ENCODE measurements around the gene PCDHGA6. TPM values are rescaled to one million over a fixed set of nuclear protein-coding genes. Genes with fewer than 3 reads are reported as not detected.
"Not testable (repeated sequence)": the region's sequence is repeated elsewhere in the genome, so short reads cannot be mapped to it uniquely, and the experiment has no call there.

The PCDHGA6 gene
- total and polyA plus RNA-seq, 7 donors = 0.03 to 2.5 (median 1.3) TPM

- Histone ChIP-seq H3K27ac (no peak overlapping the region), H3K36me3 (ENCODE audit: insufficient read depth in 1 of 2, low read depth in 1 of 2) (no peaks in the 10 kb centered on the region), H3K9me3 (no peaks in the 10 kb centered on the region), H3K4me1 (no peaks in the 10 kb centered on the region), H3K4me3 (peak overlapping the region; percentile 31), H3K27me3 (ENCODE audit: insufficient read depth in 3 of 3, low read length in 2 of 3) (peaks cover 0 to 38% (median 13%) of the 10 kb centered on the region in 3 donors)
- no peak for TF ChIP-seq CTCF (IDR thresholded peaks at IDR 0.05)
- no peak for DNase-seq
- no peak for ATAC-seq
- intact Hi-C loops (cut with DNase I) = no loop called here
- WGBS, 3 donors = 46 to 57% (median 52%) methylated on average over 10 of the region's 10 CpGs
Observed at GRCh38 chr5:141388661-141389060, 15.0 kb downstream of the PCDHGA6 start.

GRCh38 chr5:141389153-141390042, 15.7 kb downstream of the PCDHGA6 start:
- no peaks in the 10 kb centered on the region for H3K9me3 ChIP-seq

GRCh38 chr5:141392429-141393198, 18.9 kb downstream of the PCDHGA6 start, which contains the start of gene PCDHGA8:
Gene PCDHGA8 (plus strand): TSS chr5:141392633. CDS start chr5:141392814, 181 bp downstream.
- Histone ChIP-seq H3K4me1 (no peaks in the 10 kb centered on the region), H3K27ac (no peak within 1 kb of the TSS), H3K4me3 (no peak within 1 kb of the TSS), H3K36me3 (ENCODE audit: insufficient read depth in 1 of 2, low read depth in 1 of 2) (no peaks in the 10 kb centered on the region), H3K9me3 (no peaks in the 10 kb centered on the region), H3K27me3 (ENCODE audit: insufficient read depth in 3 of 3, low read length in 2 of 3) (peaks cover 0 to 37% (median 15%) of the 10 kb centered on the region in 3 donors)
- ATAC-seq (peak in 3 of 4 donors; percentile 28 to 48 (median 30)), DNase-seq (no peak)
- WGBS, 3 donors = 33 to 37% (median 33%) methylated on average over 38 of the region's 38 CpGs
- intact Hi-C loops (cut with DNase I) = no loop called here
- TF ChIP-seq CTCF (IDR thresholded peaks at IDR 0.05) = peak; percentile 35

More at GRCh38 chr5:141389153-141390042, 15.7 kb downstream of the PCDHGA6 start:
- ATAC-seq (no peak), DNase-seq (no peak)
- Histone ChIP-seq H3K27ac (no peak overlapping the region), H3K36me3 (ENCODE audit: insufficient read depth in 1 of 2, low read depth in 1 of 2) (no peaks in the 10 kb centered on the region), H3K27me3 (ENCODE audit: insufficient read depth in 3 of 3, low read length in 2 of 3) (peaks cover 0 to 37% (median 13%) of the 10 kb centered on the region in 3 donors), H3K4me3 (no peak overlapping the region), H3K4me1 (no peaks in the 10 kb centered on the region)
- 43 to 44% (median 43%) methylated on average over 77 of the region's 77 CpGs for WGBS, 3 donors
- intact Hi-C loops (cut with DNase I) = loop anchor here in 1 of 2 donors (2.0 kb wide), 1 partner anchor 21 kb away; no protein-coding TSS in a partner anchor
- TF ChIP-seq CTCF (IDR thresholded peaks at IDR 0.05) = no peak

GRCh38 chr5:141393267-141393666, 19.6 kb downstream of the PCDHGA6 start:
- WGBS, 3 donors = 40 to 51% (median 41%) methylated on average over 21 of the region's 21 CpGs
- Histone ChIP-seq H3K27me3 (ENCODE audit: insufficient read depth in 3 of 3, low read length in 2 of 3) (peaks cover 0 to 36% (median 15%) of the 10 kb centered on the region in 3 donors), H3K9me3 (no peaks in the 10 kb centered on the region), H3K27ac (no peak overlapping the region), H3K4me1 (no peaks in the 10 kb centered on the region), H3K36me3 (ENCODE audit: insufficient read depth in 1 of 2, low read depth in 1 of 2) (no peaks in the 10 kb centered on the region), H3K4me3 (no peak overlapping the region)
- intact Hi-C loops (cut with DNase I) = no loop called here
- ATAC-seq = no peak
- no peak for TF ChIP-seq CTCF (IDR thresholded peaks at IDR 0.05)
- DNase-seq = no peak

GRCh38 chr5:141394401-141395187, 20.9 kb downstream of the PCDHGA6 start:
- H3K4me1 ChIP-seq; ATAC-seq; intact Hi-C loops (cut with DNase I); H3K4me3 ChIP-seq; H3K27ac ChIP-seq; DNase-seq; H3K9me3 ChIP-seq; H3K36me3 ChIP-seq (ENCODE audit: insufficient read depth in 1 of 2, low read depth in 1 of 2): not testable (repeated sequence)
- WGBS, 3 donors = 40 to 55% (median 41%) methylated on average over 33 to 42 of the region's 53 CpGs
- H3K27me3 ChIP-seq (ENCODE audit: insufficient read depth in 3 of 3, low read length in 2 of 3) = peaks cover 0 to 35% (median 14%) of the 10 kb centered on the region in 3 donors
